A549 (cell line): ENCODE results near the gene FAM228A. TPM values are rescaled to one million over a fixed set of nuclear protein-coding genes. Genes with fewer than 3 reads are reported as not detected.

Experiments used
- ATAC-seq, 2 experiments: fragments of 200-7000 bp in 1 of 2; fragments of >200 bp in 1 of 2; cut with Nextera tagmentation in 1 of 2; cut with Tn5 transposase in 1 of 2; 3 replicates each; pipeline versions ENCODE4 v1.8.0 to v1.9.1; 2018 to 2020; ENCODE audit warnings: mild to moderate bottlenecking in 1 of 2, moderate library complexity in 1 of 2
- CTCF ChIA-PET: fragments of 300-600 bp; sonication (Branson Sonifier 250); formaldehyde crosslinking; extraction: SDS; loops from one replicate; lab custom pipeline; 2021; ENCODE audit warnings: antibody characterized with exemption, inconsistent platforms; lab: Yijun Ruan, JAX
- POLR2A ChIA-PET: fragments of 350-600 bp; formaldehyde crosslinking; extraction: SDS; loops from one replicate; lab custom pipeline; 2021; ENCODE audit warnings: antibody characterized with exemption, inconsistent platforms; lab: Yijun Ruan, JAX
- DNase-seq, 2 experiments: peaks; one replicate each; pipeline versions ENCODE4 v3.0.0 to v3.0.0-alpha.2; 2011 to 2016; ENCODE audit warnings: low read depth in 1 of 2, low spot score in 1 of 2
- FAIRE-seq: peaks from 2 replicates; lab custom pipeline; 2011; peaks lifted over from hg19 to GRCh38; lab: Jason Lieb, UNC
- H3K27ac ChIP-seq, 2 experiments: fragments of >200 bp; sonication (Bioruptor Twin); formaldehyde crosslinking; 3 replicates each; pipeline ENCODE4 v1.5.1; 2016 to 2017
- H3K4me1 ChIP-seq: fragments of >200 bp; sonication (Bioruptor Twin); formaldehyde crosslinking; 3 replicates; pipeline ENCODE4 v1.6.1; 2016
- H3K4me2 ChIP-seq: fragments of >200 bp; sonication (Bioruptor Twin); formaldehyde crosslinking; 3 replicates; pipeline ENCODE4 v1.6.1; 2016
- H3K4me3 ChIP-seq: fragments of >200 bp; sonication (Bioruptor Twin); formaldehyde crosslinking; 3 replicates; pipeline ENCODE4 v1.5.1; 2016
- H3K9me3 ChIP-seq: fragments of >200 bp; sonication (Bioruptor Twin); formaldehyde crosslinking; 3 replicates; pipeline ENCODE4 v1.6.1; 2016
- BCL3 ChIP-seq: fragments of >200 bp; sonication (Bioruptor Twin); formaldehyde crosslinking; IDR thresholded peaks from 3 replicates; pipeline ENCODE4 v1.6.1; 2016
- BHLHE40 ChIP-seq: IDR thresholded peaks from 2 replicates; pipeline ENCODE4 v1.6.1; 2012; ENCODE audit warnings: low read depth, low read length, inconsistent platforms
- CBX2 ChIP-seq: fragments of 200-600 bp; sonication (generic); IDR thresholded peaks from 2 replicates; pipeline ENCODE4 v1.6.1; 2016; ENCODE audit warnings: low read depth, mild to moderate bottlenecking, borderline replicate concordance
- CTCF ChIP-seq: fragments of >200 bp; sonication (Bioruptor Twin); formaldehyde crosslinking; IDR thresholded peaks from 3 replicates; pipeline ENCODE4 v1.5.1; 2016
- E2F6 ChIP-seq: IDR thresholded peaks from 2 replicates; pipeline ENCODE4 v1.6.1; 2012; ENCODE audit warnings: low read depth, borderline replicate concordance
- EP300 ChIP-seq, 2 experiments: fragments of >200 bp; sonication (Bioruptor Twin); formaldehyde crosslinking; IDR thresholded peaks; 2 replicates in 1 of 2; 3 replicates in 1 of 2; pipeline ENCODE4 v1.6.1; 2016 to 2017
- ESRRA ChIP-seq: fragments of 150-350 bp; IDR thresholded peaks from 2 replicates; pipeline ENCODE4 v1.6.1; 2014; ENCODE audit warnings: mild to moderate bottlenecking, low read length, borderline replicate concordance
- FOSB ChIP-seq: fragments of 250-450 bp; sonication (Bioruptor Pico); IDR thresholded peaks from 2 replicates; pipeline ENCODE4 v1.5.0; 2020; ENCODE audit warnings: mild to moderate bottlenecking, moderate library complexity
- HDAC2 ChIP-seq: fragments of 200-600 bp; sonication (generic); IDR thresholded peaks from 2 replicates; pipeline ENCODE4 v1.6.1; 2016
- HOXB5 ChIP-seq: fragments of 250-450 bp; sonication (Bioruptor Pico); IDR thresholded peaks from 2 replicates; pipeline ENCODE4 v1.5.0; 2020; ENCODE audit warnings: mild to moderate bottlenecking, moderate library complexity
- KDM1A ChIP-seq: fragments of 200-600 bp; sonication (generic); IDR thresholded peaks from 2 replicates; pipeline ENCODE4 v1.6.1; 2016; ENCODE audit warnings: low read depth, mild to moderate bottlenecking
- KDM5A ChIP-seq: fragments of 200-600 bp; sonication (generic); IDR thresholded peaks from 2 replicates; pipeline ENCODE4 v1.6.1; 2016; ENCODE audit warnings: antibody characterized with exemption, mild to moderate bottlenecking
- MAX ChIP-seq: IDR thresholded peaks from 2 replicates; pipeline ENCODE4 v1.6.1; 2012
- NFE2L2 ChIP-seq: fragments of 150-350 bp; conservative IDR thresholded peaks from 2 replicates; pipeline ENCODE4 v1.6.1; 2014; ENCODE audit warnings: low read length
- PHF8 ChIP-seq: fragments of 200-600 bp; sonication (generic); IDR thresholded peaks from 2 replicates; pipeline ENCODE4 v1.6.1; 2016; ENCODE audit warnings: low read depth, mild to moderate bottlenecking, antibody characterized with exemption, moderate library complexity, borderline replicate concordance
- POLR2AphosphoS2 ChIP-seq: conservative IDR thresholded peaks from 2 replicates; pipeline ENCODE4 v1.6.1; 2012; ENCODE audit warnings: low read length, improper control_type of control experiment, inconsistent platforms
- RAD21 ChIP-seq, 2 experiments: fragments of >200 bp in 1 of 2; sonication (Bioruptor Twin) in 1 of 2; formaldehyde crosslinking in 1 of 2; IDR thresholded peaks in 1 of 2; conservative IDR thresholded peaks in 1 of 2; 2 replicates in 1 of 2; 3 replicates in 1 of 2; pipeline ENCODE4 v1.6.1; 2012 to 2018; ENCODE audit warnings: inconsistent platforms in 1 of 2
- RFX5 ChIP-seq: fragments of 450-650 bp; IDR thresholded peaks from 2 replicates; pipeline ENCODE4 v1.7.1; 2014; ENCODE audit warnings: antibody characterized with exemption, mild to moderate bottlenecking, moderate library complexity
- SMC3 ChIP-seq: fragments of >200 bp; sonication (Bioruptor Twin); formaldehyde crosslinking; IDR thresholded peaks from 3 replicates; pipeline ENCODE4 v1.6.1; 2018; ENCODE audit warnings: inconsistent platforms
- SREBF2 ChIP-seq: fragments of 450-650 bp; IDR thresholded peaks from 2 replicates; pipeline ENCODE4 v1.6.1; 2014; ENCODE audit warnings: mild to moderate bottlenecking, moderate library complexity
- ZFP36 ChIP-seq: fragments of 450-650 bp; IDR thresholded peaks from 2 replicates; pipeline ENCODE4 v1.6.1; 2014; ENCODE audit warnings: borderline replicate concordance; ENCODE audit not compliant: partially characterized antibody
- ZSCAN20 ChIP-seq: fragments of 250-450 bp; sonication (Bioruptor Pico); IDR thresholded peaks from 2 replicates; pipeline ENCODE4 v1.8.0; 2022; ENCODE audit warnings: mild to moderate bottlenecking, moderate library complexity
- WGBS: methylation state at CpG from one replicate; pipeline ENCODE4 v1.1.6; 2017; ENCODE audit errors: missing lambda C conversion rate; 5-methylcytosine and 5-hydroxymethylcytosine counted together
- polyA plus RNA-seq, 4 experiments: library from polyadenylated mRNA; depleted of rRNA in 3 of 4; stranded (reverse); fragments of >200 nt; fragmentation: RNase III in 1 of 4; extraction: RNeasy Plus Mini Kit Qiagen cat#74134 plus additional on column Dnase treatment in 1 of 4; gene quantifications; 2 replicates in 3 of 4; 3 replicates in 1 of 4; pipeline ENCODE4 v1.2.3, GENCODE V29; 2011 to 2017
- TF ChIP-seq, protein P1 (sequence below): fragments of 250-450 bp; sonication (Bioruptor Pico); IDR thresholded peaks from 2 replicates; pipeline ENCODE4 v1.5.0; 2020; ENCODE audit warnings: low read depth, mild to moderate bottlenecking, moderate library complexity
- TF ChIP-seq, protein P2 (sequence below): fragments of 150-350 bp; IDR thresholded peaks from 2 replicates; pipeline ENCODE4 v1.6.1; 2014; ENCODE audit warnings: low read depth, mild to moderate bottlenecking, low read length

The FAM228A gene
- polyA plus RNA-seq, 2 of the 4 experiments (the other 2 are of a cell fraction): 0.13 TPM; not detected in 1

DNA sequence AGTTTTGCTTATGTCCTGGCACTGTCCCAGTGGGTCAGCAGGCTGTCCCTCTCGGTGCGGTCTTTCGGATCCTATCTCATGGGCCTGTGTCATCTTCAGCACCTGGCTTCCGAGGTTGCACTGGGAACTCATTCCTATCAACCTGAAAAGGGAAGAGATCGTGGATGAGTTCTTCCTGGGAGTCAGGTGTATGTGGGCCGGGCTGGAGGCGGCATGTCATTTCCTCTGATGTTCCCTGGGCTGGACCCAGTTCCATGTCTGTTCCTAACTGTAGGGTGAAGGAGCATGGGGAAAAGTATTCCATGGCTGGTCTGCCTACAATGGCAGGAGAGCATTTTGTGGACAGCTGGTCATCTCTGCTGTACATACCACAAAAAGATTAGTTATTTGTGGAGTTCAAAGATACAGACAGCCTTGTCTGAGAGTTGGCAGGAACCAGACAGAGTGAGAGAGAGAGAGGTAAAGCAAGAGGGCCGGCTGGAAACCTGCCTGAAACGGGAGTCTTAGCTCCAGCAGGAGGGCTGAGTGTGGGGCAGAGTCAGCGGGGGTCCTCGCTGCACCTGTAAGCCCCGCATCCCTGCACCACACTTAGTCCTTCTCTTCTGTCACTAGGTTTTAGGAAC is 25.2 kb downstream of the FAM228A start:
- Histone ChIP-seq H3K4me3 (no peak overlapping the region), H3K4me1 (no peaks in the 10 kb centered on the region), H3K9me3 (no peaks in the 10 kb centered on the region), H3K4me2 (no peak overlapping the region), H3K27ac (no peak overlapping the region)
- WGBS: 75% methylated on average over 12 of the region's 12 CpGs
- TF ChIP-seq SREBF2 (no peak), CBX2 (no peak), CTCF (no peak), PHF8 (no peak), FOSB (no peak), SMC3 (no peak), NFE2L2 (no peak), BHLHE40 (no peak), MAX (no peak), KDM5A (no peak), ESRRA (no peak), RAD21 (conservative IDR thresholded peaks at IDR 0.05 in 1 of 2, IDR thresholded peaks at IDR 0.05 in 1 of 2) (no peak), BCL3 (no peak), POLR2AphosphoS2 (no peak)
- TF ChIP-seq, protein P1, sequence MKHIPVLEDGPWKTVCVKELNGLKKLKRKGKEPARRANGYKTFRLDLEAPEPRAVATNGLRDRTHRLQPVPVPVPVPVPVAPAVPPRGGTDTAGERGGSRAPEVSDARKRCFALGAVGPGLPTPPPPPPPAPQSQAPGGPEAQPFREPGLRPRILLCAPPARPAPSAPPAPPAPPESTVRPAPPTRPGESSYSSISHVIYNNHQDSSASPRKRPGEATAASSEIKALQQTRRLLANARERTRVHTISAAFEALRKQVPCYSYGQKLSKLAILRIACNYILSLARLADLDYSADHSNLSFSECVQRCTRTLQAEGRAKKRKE: no peak
- TF ChIP-seq, protein P2, sequence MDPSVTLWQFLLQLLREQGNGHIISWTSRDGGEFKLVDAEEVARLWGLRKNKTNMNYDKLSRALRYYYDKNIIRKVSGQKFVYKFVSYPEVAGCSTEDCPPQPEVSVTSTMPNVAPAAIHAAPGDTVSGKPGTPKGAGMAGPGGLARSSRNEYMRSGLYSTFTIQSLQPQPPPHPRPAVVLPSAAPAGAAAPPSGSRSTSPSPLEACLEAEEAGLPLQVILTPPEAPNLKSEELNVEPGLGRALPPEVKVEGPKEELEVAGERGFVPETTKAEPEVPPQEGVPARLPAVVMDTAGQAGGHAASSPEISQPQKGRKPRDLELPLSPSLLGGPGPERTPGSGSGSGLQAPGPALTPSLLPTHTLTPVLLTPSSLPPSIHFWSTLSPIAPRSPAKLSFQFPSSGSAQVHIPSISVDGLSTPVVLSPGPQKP: no peak
- ATAC-seq: peak in 1 of 2 experiments; percentile 27; a peak in 1 of 6 replicates
- ChIA-PET POLR2A (no interaction called here), CTCF (interaction anchor here (1.6 kb wide), 1 partner anchor 8 kb away, joined by 4 read pairs; no protein-coding TSS in a partner anchor)
- no peak for DNase-seq
- no peak for FAIRE-seq

- POLR2A ChIA-PET: no interaction called here
- Histone ChIP-seq H3K4me1 (no peaks in the 10 kb centered on the region), H3K27ac (no peak overlapping the region), H3K9me3 (no peaks in the 10 kb centered on the region), H3K4me3 (no peak overlapping the region), H3K4me2 (no peak overlapping the region)
- ATAC-seq: no peak; a peak in 1 of 6 replicates
- no peak for DNase-seq
- CTCF ChIA-PET: interaction anchor here (0.7 to 1.6 kb wide), 2 partner anchors 9 to 17 kb away, joined by 4 read pairs; no protein-coding TSS in a partner anchor
- WGBS: 93% methylated on average over 3 of the region's 3 CpGs
- FAIRE-seq: no peak
- TF ChIP-seq E2F6: no peak
- no peak for TF ChIP-seq ZSCAN20 (CRISPR knock-in tag)
- no peak for TF ChIP-seq SMC3
- TF ChIP-seq HOXB5 (CRISPR knock-in tag): no peak
- no peak for TF ChIP-seq HDAC2
- TF ChIP-seq KDM1A: no peak
- no peak for TF ChIP-seq EP300 (IDR thresholded peaks at IDR 0.05)
- no peak for TF ChIP-seq CTCF
- TF ChIP-seq RFX5: no peak
- TF ChIP-seq ZFP36: no peak
These were observed 25.9 kb downstream of the FAM228A start for GRCh38 chr2:24200799-24201198.
